AG04449 (cell line): ENCODE data around the gene TBC1D14.

Source experiments
- CTCF ChIA-PET: fragments of 350-600 bp; formaldehyde crosslinking; extraction: SDS; loops from one replicate; lab custom pipeline; 2021; ENCODE audit warnings: antibody characterized with exemption; lab: Yijun Ruan, JAX
- POLR2A ChIA-PET: fragments of 400-600, 350-600 bp; formaldehyde crosslinking; extraction: SDS; loops from one replicate; lab custom pipeline; 2020; ENCODE audit warnings: antibody characterized with exemption, inconsistent platforms; lab: Yijun Ruan, JAX
- DNase-seq: peaks from one replicate; pipeline ENCODE4 v3.0.0-alpha.2; 2010; ENCODE audit warnings: low read depth, low spot score
- H3K4me3 ChIP-seq: 2 replicates; pipeline ENCODE4 v1.5.1; 2011; ENCODE audit warnings: low read depth, mild to moderate bottlenecking, control low read depth, low read length
- TF ChIP-seq, protein P1 (sequence below): IDR thresholded peaks from one replicate; pipeline ENCODE4 v1.5.1; 2011; ENCODE audit warnings: mild to moderate bottlenecking, moderate library complexity, low read length, control low read depth, inconsistent platforms; ENCODE audit not compliant: insufficient read depth; ENCODE audit errors: missing control alignments

TBC1D14 gene

DNA sequence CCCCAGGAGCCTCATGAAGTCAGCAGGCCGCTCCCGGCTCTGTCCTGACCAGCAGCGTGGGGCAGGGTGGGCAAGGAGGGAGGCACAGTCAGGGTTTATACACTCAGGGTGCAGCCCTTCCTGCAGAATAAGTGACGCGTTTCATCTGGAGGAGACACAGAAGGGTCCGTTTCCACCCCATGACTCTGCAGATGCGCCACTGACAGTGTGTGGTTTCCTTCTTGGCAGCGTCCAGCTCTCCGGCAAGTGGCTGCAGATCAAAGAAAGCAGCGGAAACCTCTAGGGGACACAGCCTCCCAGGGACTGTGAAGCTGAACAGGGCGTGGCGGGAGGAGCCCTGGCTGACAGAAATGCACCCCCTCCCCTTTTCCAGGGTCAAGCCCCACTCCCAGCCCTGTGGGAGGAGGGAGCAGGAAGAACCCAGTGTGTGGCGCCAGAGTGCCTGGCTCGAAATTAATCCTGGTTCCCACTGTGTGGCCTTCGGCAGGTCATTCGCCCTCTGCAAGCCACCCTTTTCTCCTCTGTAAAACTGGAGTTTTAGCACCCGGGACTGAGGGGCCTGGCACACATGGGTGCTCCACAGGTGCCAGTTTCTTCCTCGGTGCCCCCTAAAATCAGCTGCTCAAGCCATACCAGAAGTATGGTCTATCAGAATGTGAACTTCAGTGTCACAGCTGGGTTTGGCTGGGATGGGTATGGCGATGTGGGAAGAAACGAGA is 17.3 kb upstream of the TBC1D14 start:
- no peak for DNase-seq
- H3K4me3 ChIP-seq = no peak overlapping the region
- ChIA-PET CTCF (interaction anchor here (1.1 to 4.0 kb wide), 8 partner anchors 9 to 189 kb away, joined by 3 to 16 read pairs (median 5); no protein-coding TSS in a partner anchor), POLR2A (no interaction called here)
- TF ChIP-seq, protein P1, sequence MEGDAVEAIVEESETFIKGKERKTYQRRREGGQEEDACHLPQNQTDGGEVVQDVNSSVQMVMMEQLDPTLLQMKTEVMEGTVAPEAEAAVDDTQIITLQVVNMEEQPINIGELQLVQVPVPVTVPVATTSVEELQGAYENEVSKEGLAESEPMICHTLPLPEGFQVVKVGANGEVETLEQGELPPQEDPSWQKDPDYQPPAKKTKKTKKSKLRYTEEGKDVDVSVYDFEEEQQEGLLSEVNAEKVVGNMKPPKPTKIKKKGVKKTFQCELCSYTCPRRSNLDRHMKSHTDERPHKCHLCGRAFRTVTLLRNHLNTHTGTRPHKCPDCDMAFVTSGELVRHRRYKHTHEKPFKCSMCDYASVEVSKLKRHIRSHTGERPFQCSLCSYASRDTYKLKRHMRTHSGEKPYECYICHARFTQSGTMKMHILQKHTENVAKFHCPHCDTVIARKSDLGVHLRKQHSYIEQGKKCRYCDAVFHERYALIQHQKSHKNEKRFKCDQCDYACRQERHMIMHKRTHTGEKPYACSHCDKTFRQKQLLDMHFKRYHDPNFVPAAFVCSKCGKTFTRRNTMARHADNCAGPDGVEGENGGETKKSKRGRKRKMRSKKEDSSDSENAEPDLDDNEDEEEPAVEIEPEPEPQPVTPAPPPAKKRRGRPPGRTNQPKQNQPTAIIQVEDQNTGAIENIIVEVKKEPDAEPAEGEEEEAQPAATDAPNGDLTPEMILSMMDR = peak; percentile 7

DNA sequence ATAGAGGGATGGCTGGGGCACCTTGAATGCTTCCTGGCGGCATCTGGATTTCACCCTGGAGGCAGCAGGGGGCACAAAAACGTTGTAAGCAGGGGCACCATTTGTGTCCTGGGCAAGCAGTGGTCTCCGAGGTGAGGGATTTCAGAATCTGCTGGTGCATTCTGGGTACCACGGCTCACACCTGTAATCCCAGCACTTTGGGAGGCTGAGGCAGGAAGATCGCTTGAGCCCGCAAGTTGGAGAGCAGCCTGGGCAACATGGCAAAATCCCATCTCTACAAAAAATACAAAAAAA is 16.8 kb upstream of the TBC1D14 start:
- DNase-seq = no peak
- CTCF ChIA-PET = interaction anchor here (1.5 to 4.0 kb wide), 6 partner anchors 10 to 189 kb away, joined by 3 to 16 read pairs (median 7); no protein-coding TSS in a partner anchor
- TF ChIP-seq, protein P1 = no peak
- POLR2A ChIA-PET = no interaction called here
- H3K4me3 ChIP-seq = no peak overlapping the region

DNA sequence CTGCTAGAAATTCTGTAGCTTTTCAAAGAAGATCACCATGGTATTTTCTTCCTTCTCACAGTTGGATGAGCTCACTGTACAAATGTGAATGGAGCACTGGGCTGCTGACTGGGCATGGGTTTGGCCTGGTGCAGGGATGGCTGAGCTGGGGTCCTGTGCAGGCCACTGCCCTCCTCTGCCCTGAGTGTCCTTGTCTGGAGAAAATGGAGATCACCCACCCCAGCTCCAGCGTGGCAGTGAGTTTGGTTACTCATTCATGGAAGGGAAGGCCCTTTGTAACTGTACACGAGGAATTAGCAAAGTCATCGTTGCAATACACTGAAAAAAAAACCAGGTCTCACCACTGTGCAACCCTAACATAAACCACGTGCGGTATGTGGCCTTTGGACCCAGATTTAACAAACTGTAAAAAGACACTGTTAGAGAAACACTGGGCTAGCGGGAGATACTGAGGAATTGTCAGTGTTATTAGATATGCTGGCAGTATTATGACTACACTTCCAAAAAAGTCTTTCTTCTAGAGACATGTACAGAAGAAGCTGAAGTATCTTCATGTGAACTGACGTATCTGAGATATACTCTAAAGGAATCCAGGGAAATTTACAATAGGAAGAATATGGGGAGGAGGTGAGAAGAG is 16.1 kb upstream of the TBC1D14 start:
- ChIA-PET CTCF (interaction anchor here (1.7 to 4.0 kb wide), 4 partner anchors 10 to 188 kb away, joined by 3 to 16 read pairs (median 7); no protein-coding TSS in a partner anchor), POLR2A (no interaction called here)
- no peak overlapping the region for H3K4me3 ChIP-seq
- no peak for DNase-seq
- TF ChIP-seq, protein P1 = no peak

DNA sequence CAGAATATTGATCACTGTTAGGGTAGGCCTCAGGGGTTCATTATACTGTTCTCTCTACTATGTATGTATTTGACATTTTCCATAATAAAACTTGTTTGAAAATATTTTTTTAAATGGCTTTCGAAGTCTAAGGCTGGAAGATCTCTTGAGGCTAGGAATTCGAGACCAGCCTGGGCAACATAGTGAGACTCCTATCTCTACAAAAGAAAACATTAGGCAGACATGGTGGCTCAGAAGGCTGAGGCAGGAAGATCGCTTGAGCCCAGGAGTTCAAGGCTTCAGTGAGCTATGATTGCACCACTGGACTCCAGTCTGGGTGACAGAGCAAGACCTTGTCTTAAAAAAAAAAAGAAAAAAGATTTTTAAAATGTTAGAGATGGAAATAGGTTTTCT is 15.5 kb upstream of the TBC1D14 start:
- DNase-seq = no peak
- TF ChIP-seq, protein P1 = no peak
- ChIA-PET CTCF (interaction anchor here (0.9 to 4.0 kb wide), 4 partner anchors 11 to 188 kb away, joined by 3 to 16 read pairs (median 6); no protein-coding TSS in a partner anchor), POLR2A (no interaction called here)
- no peak overlapping the region for H3K4me3 ChIP-seq

DNA sequence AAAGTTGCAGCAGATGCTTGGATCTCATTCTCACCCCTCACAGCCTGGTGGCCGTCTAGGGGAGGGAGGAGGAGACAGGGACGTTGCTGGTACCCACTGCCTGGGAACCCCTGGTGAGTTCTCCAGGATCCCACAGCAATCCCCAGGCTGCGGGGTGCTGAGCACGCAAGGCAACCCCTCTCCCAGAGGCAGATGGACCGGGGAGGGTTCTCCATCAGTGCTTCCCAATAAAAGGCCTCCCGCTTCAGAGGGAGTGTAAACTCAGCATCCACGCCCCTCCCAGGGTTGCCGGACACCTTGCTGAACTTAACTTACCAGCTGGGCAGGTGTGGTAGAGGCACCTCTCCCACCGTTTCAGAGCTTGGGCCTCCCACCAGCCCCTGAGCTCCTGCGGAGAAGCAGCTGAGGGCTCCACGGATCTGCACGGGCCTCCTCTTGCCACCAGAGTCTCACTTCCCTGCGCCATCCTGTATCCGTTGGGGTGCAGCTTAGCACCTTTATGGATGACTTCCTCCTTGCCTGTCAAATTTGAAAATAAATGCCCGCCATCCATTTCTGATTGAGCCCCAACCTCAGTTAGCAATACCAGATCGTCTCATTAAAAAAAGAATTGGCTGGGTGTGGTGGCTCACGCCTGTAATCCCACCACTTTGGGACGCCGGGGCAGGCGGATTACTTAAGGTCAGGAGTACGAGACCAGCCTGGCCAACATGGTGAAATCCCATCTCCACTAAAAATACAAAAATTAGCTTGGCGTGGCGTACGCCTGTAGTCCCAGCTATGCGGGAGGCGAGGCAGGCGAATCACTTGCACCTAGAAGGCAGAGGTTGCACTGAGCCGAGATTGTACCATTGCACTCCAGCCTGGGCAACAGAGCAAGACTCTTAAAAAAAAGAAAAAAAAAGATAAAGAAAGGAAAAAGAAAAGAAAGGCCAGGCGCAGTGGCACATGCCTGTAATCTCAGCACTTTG is 14.8 kb upstream of the TBC1D14 start:
- H3K4me3 ChIP-seq = no peak overlapping the region
- TF ChIP-seq, protein P1 = no peak
- ChIA-PET CTCF (interaction anchor here (0.9 to 4.0 kb wide), 7 partner anchors 9 to 176 kb away, joined by 3 to 16 read pairs (median 7); no protein-coding TSS in a partner anchor), POLR2A (no interaction called here)
- DNase-seq = no peak
